Measurements from ENCODE around the gene GMDS.

GRCh38 chr6:1963596-1963995 is 281.8 kb downstream of the GMDS start:
- TF ChIP-seq CTCF (IDR thresholded peaks at IDR 0.05; ENCODE audit: borderline replicate concordance, extremely low read depth, low read length, poor library complexity, severe bottlenecking), result no peak
- TF ChIP-seq EZH2 (IDR thresholded peaks at IDR 0.05; ENCODE audit: borderline replicate concordance, low read depth, low read length, severe bottlenecking), result no peak

Measured in DND-41 (cell line).